Right atrium auricular region (tissue), 2 donors: ENCODE measurements around the gene RNF213. TPM values are rescaled to one million over a fixed set of nuclear protein-coding genes. Genes with fewer than 3 reads are reported as not detected.
"Not testable (repeated sequence)": the region's sequence is repeated elsewhere in the genome, so short reads cannot be mapped to it uniquely, and the experiment has no call there.

Experiments used
- DNase-seq: peaks from one replicate; pipeline ENCODE4 v3.0.0-alpha.2; 2019; ENCODE audit warnings: low spot score
- H3K27ac ChIP-seq, 2 donors: fragments of 200-600 bp; sonication (generic); 1 replicate in 1 of 2; 2 replicates in 1 of 2; pipeline ENCODE4 v1.5.1; 2016 to 2019
- H3K27me3 ChIP-seq, 2 donors: fragments of 200-600 bp; sonication (generic); one replicate each; pipeline versions ENCODE4 v1.5.1 to v1.6.0; 2017 to 2019
- H3K36me3 ChIP-seq: fragments of 200-600 bp; sonication (generic); one replicate; pipeline ENCODE4 v1.5.1; 2016
- H3K4me1 ChIP-seq, 2 donors: fragments of 200-600 bp; sonication (generic); one replicate each; pipeline versions ENCODE4 v1.5.1 to v1.6.0; 2017 to 2019
- H3K4me3 ChIP-seq, 2 donors: fragments of 200-600 bp; sonication (generic); 1 replicate in 1 of 2; 2 replicates in 1 of 2; pipeline ENCODE4 v1.5.1; 2017 to 2019; ENCODE audit warnings: mild to moderate bottlenecking in 1 of 2, moderate library complexity in 1 of 2
- H3K9me3 ChIP-seq, 2 donors: fragments of 200-600 bp; sonication (generic); one replicate each; pipeline ENCODE4 v1.5.1; 2019
- total RNA-seq, 2 donors: library from RNA; depleted of rRNA; stranded (reverse); fragments of >200 nt; gene quantifications; one replicate each; pipeline ENCODE4 v1.1.0, GENCODE V29; 2016
- TF ChIP-seq, protein P1 (sequence below), 2 donors: fragments of 200-600 bp; sonication (generic); IDR thresholded peaks; one replicate each; pipeline ENCODE4 v1.5.1; 2019; ENCODE audit warnings: antibody characterized with exemption in 2 of 2

Gene RNF213
- total RNA-seq, 2 donors from 2014 or later = 27.3 to 36.8 TPM

DNA sequence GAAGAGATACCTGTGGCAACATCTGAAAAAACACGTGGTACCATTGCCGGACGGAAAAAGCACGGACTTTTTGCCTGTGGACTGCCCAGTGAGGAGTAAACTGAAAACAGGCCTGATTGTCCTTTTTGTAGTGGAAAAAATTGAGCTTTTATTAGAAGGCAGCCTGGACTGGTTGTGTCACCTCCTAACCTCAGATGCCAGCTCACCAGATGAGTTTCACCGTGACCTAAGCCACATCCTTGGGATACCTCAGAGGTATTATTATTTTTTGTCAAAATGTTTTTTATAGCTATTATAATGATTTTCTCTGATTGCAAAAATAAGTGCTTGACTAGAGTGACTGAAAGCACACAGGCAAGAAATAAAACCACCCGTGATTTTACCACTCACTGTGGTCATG is 34.9 kb downstream of the RNF213 start:
- DNase-seq = no peak
- TF ChIP-seq, protein P1, sequence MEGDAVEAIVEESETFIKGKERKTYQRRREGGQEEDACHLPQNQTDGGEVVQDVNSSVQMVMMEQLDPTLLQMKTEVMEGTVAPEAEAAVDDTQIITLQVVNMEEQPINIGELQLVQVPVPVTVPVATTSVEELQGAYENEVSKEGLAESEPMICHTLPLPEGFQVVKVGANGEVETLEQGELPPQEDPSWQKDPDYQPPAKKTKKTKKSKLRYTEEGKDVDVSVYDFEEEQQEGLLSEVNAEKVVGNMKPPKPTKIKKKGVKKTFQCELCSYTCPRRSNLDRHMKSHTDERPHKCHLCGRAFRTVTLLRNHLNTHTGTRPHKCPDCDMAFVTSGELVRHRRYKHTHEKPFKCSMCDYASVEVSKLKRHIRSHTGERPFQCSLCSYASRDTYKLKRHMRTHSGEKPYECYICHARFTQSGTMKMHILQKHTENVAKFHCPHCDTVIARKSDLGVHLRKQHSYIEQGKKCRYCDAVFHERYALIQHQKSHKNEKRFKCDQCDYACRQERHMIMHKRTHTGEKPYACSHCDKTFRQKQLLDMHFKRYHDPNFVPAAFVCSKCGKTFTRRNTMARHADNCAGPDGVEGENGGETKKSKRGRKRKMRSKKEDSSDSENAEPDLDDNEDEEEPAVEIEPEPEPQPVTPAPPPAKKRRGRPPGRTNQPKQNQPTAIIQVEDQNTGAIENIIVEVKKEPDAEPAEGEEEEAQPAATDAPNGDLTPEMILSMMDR (IDR thresholded peaks at IDR 0.05) = no peak
- H3K4me3 ChIP-seq = no peak overlapping the region
- peaks cover 95% of the 10 kb centered on the region for H3K36me3 ChIP-seq
- no peaks in the 10 kb centered on the region for H3K4me1 ChIP-seq
- no peaks in the 10 kb centered on the region for H3K27me3 ChIP-seq
- no peaks in the 10 kb centered on the region for H3K9me3 ChIP-seq
- no peak overlapping the region for H3K27ac ChIP-seq

DNA sequence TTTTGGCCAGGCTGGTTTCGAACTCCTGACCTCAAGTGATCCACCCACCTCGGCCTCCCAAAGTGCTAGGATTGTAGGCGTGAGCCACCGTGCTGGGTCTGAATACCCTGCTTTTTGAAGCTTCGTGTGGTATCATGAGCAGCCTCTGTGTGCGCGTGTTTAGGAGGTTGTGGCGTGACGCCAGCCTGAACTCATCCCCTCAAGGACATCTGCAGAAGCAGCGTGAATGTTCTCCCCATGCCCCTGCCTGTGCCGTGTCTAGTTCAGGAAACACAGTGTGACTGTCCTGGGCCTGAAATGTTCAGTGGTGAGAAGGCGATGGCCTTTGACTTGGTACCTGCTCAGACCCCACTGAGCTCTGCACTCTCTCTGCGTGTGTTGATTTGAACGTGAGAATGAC is 35.6 kb downstream of the RNF213 start:
- TF ChIP-seq, protein P1 (IDR thresholded peaks at IDR 0.05) = no peak
- DNase-seq = no peak

DNA sequence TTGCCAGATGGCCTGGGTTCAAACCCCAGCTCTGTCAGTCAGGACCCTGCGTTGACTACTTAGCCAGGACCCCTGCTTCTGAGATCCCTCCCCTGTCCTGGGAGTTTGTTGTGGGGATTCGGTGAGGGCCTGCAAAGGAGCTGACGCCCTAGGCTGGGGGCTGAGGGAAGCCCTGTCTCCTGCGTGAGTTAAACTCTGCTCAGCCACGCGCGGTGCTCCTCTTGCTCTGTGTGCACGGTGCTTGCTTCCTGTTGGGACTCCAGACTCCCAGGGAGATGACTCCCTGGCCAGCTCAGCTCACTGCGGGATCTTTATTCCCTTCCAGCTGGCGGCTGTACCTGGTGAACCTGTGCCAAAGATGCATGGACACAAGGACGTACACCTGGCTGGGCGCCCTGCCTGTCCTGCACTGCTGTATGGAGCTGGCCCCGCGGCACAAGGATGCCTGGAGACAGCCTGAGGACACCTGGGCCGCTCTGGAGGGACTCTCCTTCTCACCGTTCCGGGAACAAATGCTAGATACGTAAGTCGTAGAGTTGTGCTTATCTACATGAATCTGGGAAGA is 37.4 kb downstream of the RNF213 start:
- H3K9me3 ChIP-seq = peaks cover 0 to 1% of the 10 kb centered on the region in 2 donors
- H3K27ac ChIP-seq = no peak overlapping the region
- TF ChIP-seq, protein P1 (IDR thresholded peaks at IDR 0.05) = no peak
- H3K4me3 ChIP-seq = no peak overlapping the region
- DNase-seq = no peak
- H3K36me3 ChIP-seq = peaks cover 95% of the 10 kb centered on the region
- H3K27me3 ChIP-seq = no peaks in the 10 kb centered on the region
- H3K4me1 ChIP-seq = no peaks in the 10 kb centered on the region

More for the DNA sequence above, 35.6 kb downstream of the RNF213 start:
- Histone ChIP-seq H3K4me1 (no peaks in the 10 kb centered on the region), H3K36me3 (peaks cover 95% of the 10 kb centered on the region), H3K27ac (no peak overlapping the region), H3K9me3 (no peaks in the 10 kb centered on the region), H3K4me3 (no peak overlapping the region), H3K27me3 (no peaks in the 10 kb centered on the region)

DNA sequence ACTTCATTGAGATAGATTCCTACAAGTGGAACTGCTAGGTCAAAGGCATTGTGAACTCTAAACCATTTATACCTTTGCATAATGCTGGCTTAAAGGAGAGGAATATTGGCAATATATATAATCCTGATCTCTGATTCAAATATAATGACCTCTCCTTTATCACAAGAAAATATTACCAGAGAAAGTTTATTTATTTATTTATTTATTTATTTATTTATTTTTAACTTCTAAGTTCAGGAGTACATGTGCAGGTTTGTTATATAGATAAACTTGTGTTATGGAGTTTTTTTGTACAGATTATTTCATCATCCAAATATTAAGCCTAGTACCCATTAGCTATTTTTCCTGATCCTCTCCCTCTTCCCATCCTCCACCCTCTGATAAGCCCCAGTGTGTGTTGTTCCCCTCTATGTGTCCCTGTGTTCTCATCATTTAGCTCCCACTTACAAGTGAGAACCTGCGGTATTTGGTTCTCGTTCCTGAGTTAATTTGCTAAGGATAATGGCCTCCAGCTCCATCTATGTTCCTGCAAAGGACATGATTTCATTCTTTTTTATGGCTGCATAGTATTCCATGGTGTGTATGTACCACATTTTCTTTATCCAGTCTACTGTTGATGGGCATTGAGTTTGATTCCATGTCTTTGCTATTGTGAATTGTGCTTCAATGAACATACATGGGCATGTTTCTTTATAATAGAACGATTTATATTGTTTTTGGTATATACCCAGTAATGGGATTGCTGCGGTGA is 38.9 kb downstream of the RNF213 start:
- H3K4me3 ChIP-seq, DNase-seq, H3K27ac ChIP-seq, H3K4me1 ChIP-seq, H3K27me3 ChIP-seq: not testable (repeated sequence)
- Histone ChIP-seq H3K9me3 (peaks cover 0 to 16% of the 10 kb centered on the region in 2 donors), H3K36me3 (peaks cover 98% of the 10 kb centered on the region)

DNA sequence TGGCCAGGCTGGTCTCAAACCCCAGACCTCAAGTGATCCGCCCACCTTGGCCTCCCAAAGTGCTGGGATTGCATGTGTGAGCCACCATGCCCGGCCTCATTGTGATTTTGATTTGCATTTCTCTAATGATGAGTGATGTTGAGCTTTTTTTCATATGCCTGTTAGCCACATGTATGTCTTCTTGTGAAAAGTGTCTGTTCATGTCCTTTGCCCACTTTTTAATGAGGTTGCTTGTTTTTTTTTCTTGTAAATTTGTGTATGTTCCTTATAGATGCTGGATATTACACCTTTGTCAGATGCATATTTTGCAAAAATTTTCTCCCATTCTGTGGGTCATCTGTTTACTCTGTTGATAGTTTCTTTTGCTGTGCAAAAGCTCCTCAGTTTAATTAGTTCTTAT is 40.1 kb downstream of the RNF213 start:
- Histone ChIP-seq H3K9me3 (peaks cover 0 to 17% of the 10 kb centered on the region in 2 donors), H3K36me3 (peaks cover 99% of the 10 kb centered on the region)
- H3K27ac ChIP-seq, DNase-seq, H3K4me3 ChIP-seq, H3K27me3 ChIP-seq, H3K4me1 ChIP-seq: not testable (repeated sequence)

DNA sequence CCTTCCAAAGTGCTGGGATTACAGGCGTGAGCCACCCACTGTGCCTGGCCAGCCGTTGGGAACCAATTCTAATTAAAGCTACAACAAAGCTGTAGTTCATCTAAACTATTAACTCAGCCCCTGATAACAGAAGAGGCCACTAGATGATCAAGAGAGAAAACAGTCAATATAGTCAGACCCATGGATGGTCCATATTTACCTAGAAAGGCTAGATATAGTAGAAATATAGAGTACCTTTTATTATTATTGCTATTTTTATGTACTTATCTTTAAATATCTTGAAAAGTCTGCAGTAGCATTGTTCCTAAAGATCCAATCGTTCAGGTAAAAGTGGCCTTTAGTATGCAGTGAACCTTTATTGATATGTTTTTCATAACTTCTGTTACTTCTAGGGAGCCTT is 43.2 kb downstream of the RNF213 start:
- no peaks in the 10 kb centered on the region for H3K4me1 ChIP-seq
- no peak overlapping the region for H3K27ac ChIP-seq
- DNase-seq = no peak
- TF ChIP-seq, protein P1 (IDR thresholded peaks at IDR 0.05) = no peak
- no peaks in the 10 kb centered on the region for H3K27me3 ChIP-seq
- no peak overlapping the region for H3K4me3 ChIP-seq
- H3K9me3 ChIP-seq = peaks cover 0 to 17% of the 10 kb centered on the region in 2 donors
- peaks cover 100% of the 10 kb centered on the region for H3K36me3 ChIP-seq
